ENCODE results near the gene ATAD5. TPM values are rescaled to one million over a fixed set of nuclear protein-coding genes. Genes with fewer than 3 reads are reported as not detected.
A peak's percentile ranks its signal among the peaks of the same experiment; 100 is the strongest.

The ATAD5 gene
- total and polyA plus RNA-seq, 12 donors: 0.24 to 4.0 (median 0.59) TPM

GRCh38 chr17:30886187-30886586, 54.4 kb downstream of the ATAD5 start:
- TF ChIP-seq CTCF (IDR thresholded peaks at IDR 0.05): no peak
- no peak for TF ChIP-seq POLR2A (IDR thresholded peaks at IDR 0.05)
- WGBS, 4 donors: 94 to 98% (median 98%) methylated on average over 5 of the region's 5 CpGs
- Histone ChIP-seq H3K27me3 (no peaks in the 10 kb centered on the region), H3K9me3 (replicated peaks in 1 of 3) (no peaks in the 10 kb centered on the region), H3K4me3 (no peak overlapping the region), H3K36me3 (replicated peaks in 1 of 2) (no peaks in the 10 kb centered on the region), H3K4me1 (replicated peaks in 1 of 2) (no peaks in the 10 kb centered on the region), H3K27ac (no peak overlapping the region)
- peak in 1 of 7 donors; percentile 13 for DNase-seq
- intact Hi-C loops (cut with DNase I): no loop called here

- H3K36me3 ChIP-seq (replicated peaks in 1 of 2): peaks cover 0 to 3% of the 10 kb centered on the region in 2 donors
- TF ChIP-seq POLR2A (IDR thresholded peaks at IDR 0.05) (no peak), CTCF (IDR thresholded peaks at IDR 0.05) (no peak)
- no peak overlapping the region for H3K27ac ChIP-seq
- H3K4me1 ChIP-seq (replicated peaks in 1 of 2): no peaks in the 10 kb centered on the region
- 92 to 98% (median 96%) methylated on average over 3 of the region's 3 CpGs for WGBS, 4 donors
- no peak for DNase-seq
- H3K9me3 ChIP-seq (replicated peaks in 1 of 3): no peaks in the 10 kb centered on the region
- no peaks in the 10 kb centered on the region for H3K27me3 ChIP-seq
- no peak overlapping the region for H3K4me3 ChIP-seq
- intact Hi-C loops (cut with DNase I): no loop called here
Observed at GRCh38 chr17:30894236-30894635, 62.5 kb downstream of the ATAD5 start.

GRCh38 chr17:30897311-30897710, 65.5 kb downstream of the ATAD5 start:
- intact Hi-C loops (cut with DNase I): loop anchor here in 1 of 2 donors (5.0 kb wide), 1 partner anchor 55 kb away; no protein-coding TSS in a partner anchor
- no peak for DNase-seq
- peaks cover 0 to 11% of the 10 kb centered on the region in 2 donors for H3K36me3 ChIP-seq (replicated peaks in 1 of 2)
- no peak overlapping the region for H3K27ac ChIP-seq
- no peak for TF ChIP-seq POLR2A (IDR thresholded peaks at IDR 0.05)
- TF ChIP-seq CTCF (IDR thresholded peaks at IDR 0.05): no peak
- H3K4me3 ChIP-seq: no peak overlapping the region
- no peaks in the 10 kb centered on the region for H3K27me3 ChIP-seq
- no peaks in the 10 kb centered on the region for H3K9me3 ChIP-seq (replicated peaks in 1 of 3)
- H3K4me1 ChIP-seq (replicated peaks in 1 of 2): no peaks in the 10 kb centered on the region
- 78 to 93% (median 90%) methylated on average over 5 of the region's 5 CpGs for WGBS, 4 donors

- TF ChIP-seq CTCF (IDR thresholded peaks at IDR 0.05) (no peak), POLR2A (IDR thresholded peaks at IDR 0.05) (no peak)
- no peaks in the 10 kb centered on the region for H3K9me3 ChIP-seq (replicated peaks in 1 of 3)
- no peaks in the 10 kb centered on the region for H3K36me3 ChIP-seq (replicated peaks in 1 of 2)
- peak overlapping the region in 3 of 5 donors; percentile 85 to 94 (median 89) for H3K27ac ChIP-seq
- WGBS, 4 donors: 0 to 1% (median 0%) methylated on average over 7 to 11 of the region's 11 CpGs
- intact Hi-C loops (cut with DNase I): loop anchor here in 1 of 2 donors (10.0 kb wide), 1 partner anchor 49 kb away; no protein-coding TSS in a partner anchor
- H3K4me3 ChIP-seq: peak overlapping the region in 3 of 4 donors; percentile 62 to 66 (median 64)
- H3K4me1 ChIP-seq (replicated peaks in 1 of 2): peaks cover 5 to 9% of the 10 kb centered on the region in 2 donors
- no peaks in the 10 kb centered on the region for H3K27me3 ChIP-seq
- no peak for DNase-seq
Observed at GRCh38 chr17:30905742-30906100, 74.0 kb downstream of the ATAD5 start.

All from adrenal gland (tissue), 12 donors.